ENCODE measurements around the gene C18orf54.
"Not testable (repeated sequence)": the region's sequence is repeated elsewhere in the genome, so short reads cannot be mapped to it uniquely, and the experiment has no call there.

C18orf54 gene

GRCh38 chr18:54382733-54383252, 25.1 kb downstream of the C18orf54 start:
- H3K4me3 ChIP-seq (ENCODE audit: low read length): no peak overlapping the region
- DNase-seq (ENCODE audit: low read depth, low spot score): no peak

- H3K4me3 ChIP-seq (ENCODE audit: low read length): no peak overlapping the region
- no peak for DNase-seq (ENCODE audit: low read depth, low spot score)
These were observed 28.3 kb downstream of the C18orf54 start for GRCh38 chr18:54386043-54386442.

GRCh38 chr18:54386800-54387495, 29.2 kb downstream of the C18orf54 start:
- not testable (repeated sequence) for DNase-seq (ENCODE audit: low read depth, low spot score)

DNA sequence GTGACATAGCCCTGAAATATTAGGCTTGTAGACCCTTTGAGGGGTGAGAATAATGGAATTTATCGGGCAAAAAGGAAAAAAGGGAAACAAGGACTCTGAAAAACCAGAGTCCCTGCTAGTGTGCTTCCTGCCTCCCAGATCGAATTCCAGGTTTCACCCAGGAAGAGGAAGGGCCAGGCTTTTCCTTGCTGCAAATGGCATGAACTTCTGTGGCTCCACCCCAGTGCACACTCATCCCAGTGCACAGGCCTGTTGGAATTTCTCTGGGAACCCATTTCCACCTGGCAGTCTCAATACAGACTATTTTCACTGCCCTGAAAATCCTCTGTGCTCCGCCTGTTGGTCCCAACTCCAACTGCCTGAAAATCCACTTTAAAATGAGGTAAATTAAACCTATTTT, 29.9 kb downstream of the C18orf54 start:
- no peak overlapping the region for H3K4me3 ChIP-seq (ENCODE audit: low read length)
- no peak for DNase-seq (ENCODE audit: low read depth, low spot score)

More at GRCh38 chr18:54386800-54387495, 29.2 kb downstream of the C18orf54 start:
- H3K4me3 ChIP-seq (ENCODE audit: low read length): not testable (repeated sequence)

DNA sequence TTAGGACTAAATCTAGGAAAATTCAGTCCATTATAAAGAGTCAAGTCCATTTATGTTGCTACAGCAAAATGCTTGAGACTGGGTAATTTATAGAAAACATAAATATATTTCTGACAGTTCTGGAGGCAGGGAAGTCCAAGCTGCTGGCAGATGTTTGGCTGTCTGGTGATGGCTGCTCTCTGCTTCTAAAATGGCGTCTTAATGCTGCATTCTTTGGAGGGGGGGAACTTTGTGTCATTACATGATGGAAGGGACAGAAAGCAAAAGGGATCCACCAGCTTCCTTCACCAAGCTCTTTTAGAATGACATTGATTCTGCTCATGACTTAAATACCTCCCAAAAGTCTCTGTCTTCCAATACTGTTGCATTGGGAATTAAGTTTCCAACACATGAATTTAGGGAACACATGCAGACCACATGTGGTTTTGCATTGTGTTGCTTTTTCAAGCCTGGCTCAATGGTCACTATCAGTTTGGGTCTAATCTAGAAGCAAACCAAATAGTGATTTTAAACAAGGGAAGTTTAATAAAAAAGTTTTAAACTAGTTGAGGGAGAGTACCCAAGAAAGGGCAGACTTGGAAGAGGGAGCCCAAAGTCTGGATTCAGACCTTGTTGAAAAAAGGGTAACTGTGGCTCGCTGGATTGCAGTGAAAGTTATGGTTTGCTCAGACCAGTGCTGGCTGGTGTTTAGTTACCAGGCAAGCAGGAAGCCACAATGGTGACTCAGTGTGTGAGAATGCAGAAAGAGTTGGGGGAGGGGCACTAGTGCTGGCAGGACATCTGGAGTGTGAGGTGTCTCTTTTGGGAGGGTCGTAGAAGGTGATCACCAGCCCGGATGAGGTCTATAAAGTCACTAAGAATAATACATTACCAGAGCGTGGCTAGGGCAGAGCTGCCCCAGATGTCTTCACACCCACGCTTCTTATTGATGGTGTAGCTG, 30.8 kb downstream of the C18orf54 start:
- no peak overlapping the region for H3K4me3 ChIP-seq (ENCODE audit: low read length)
- peak; percentile 47 for DNase-seq (ENCODE audit: low read depth, low spot score)

- DNase-seq (ENCODE audit: low read depth, low spot score): no peak
- H3K4me3 ChIP-seq (ENCODE audit: low read length): no peak overlapping the region
These were observed 31.4 kb downstream of the C18orf54 start for GRCh38 chr18:54389143-54389505.

- no peak for DNase-seq (ENCODE audit: low read depth, low spot score)
- no peak overlapping the region for H3K4me3 ChIP-seq (ENCODE audit: low read length)
These were observed 33.1 kb downstream of the C18orf54 start for GRCh38 chr18:54390838-54391237.

DNA sequence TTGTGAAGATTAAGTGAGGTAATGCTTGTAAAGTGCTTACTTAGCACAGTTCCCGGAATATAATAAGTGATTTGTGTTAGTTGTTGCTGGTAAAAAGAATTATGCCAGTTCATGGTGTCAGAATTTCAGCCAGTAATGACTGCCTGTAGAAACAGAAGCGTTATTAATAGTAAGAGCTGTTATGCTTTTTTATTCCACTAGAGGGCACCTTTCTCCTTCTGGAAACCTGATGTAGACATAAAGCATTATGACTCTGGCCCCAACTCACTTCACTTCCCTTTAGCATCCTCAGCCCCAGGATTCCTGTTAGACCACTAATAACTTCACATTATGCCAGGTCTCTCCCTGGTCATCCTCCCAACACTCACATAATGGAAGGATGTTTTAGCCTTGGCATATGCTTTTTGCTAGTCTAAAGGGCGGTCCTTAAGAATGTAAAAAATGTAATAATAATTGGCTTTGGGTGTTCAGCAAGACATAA, 34.9 kb downstream of the C18orf54 start:
- DNase-seq (ENCODE audit: low read depth, low spot score): peak; percentile 63
- no peak overlapping the region for H3K4me3 ChIP-seq (ENCODE audit: low read length)

DNA sequence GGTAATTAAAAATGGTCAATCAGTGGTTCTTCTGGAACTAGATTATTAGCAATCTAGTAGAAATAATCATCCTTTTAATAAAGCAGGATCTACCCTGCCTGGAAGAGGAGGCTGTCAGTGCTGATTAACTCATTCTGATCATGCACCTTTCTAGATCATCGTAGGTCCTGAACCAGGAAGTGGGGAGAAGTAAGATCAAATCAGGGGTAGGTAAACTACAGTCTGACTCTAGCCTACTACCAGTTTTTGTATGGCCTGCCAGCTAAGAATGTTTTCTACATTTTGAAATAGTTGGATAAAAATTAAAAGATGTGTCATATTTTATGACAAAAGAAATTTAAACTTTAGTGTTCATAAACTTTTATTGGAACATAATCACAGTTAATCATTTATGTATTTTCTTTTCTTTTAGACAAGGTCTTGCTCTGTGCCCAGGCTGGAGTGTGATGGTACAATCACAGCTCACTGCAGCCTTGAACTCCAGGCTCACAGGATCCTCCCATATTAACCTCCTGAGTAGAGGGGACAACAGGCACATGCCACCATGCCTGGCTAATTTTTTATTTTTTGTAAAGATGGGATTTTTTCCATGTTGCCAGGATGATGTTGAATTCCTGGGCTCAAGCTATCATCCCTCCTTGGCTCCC, 36.1 kb downstream of the C18orf54 start:
- H3K4me3 ChIP-seq (ENCODE audit: low read length): no peak overlapping the region
- no peak for DNase-seq (ENCODE audit: low read depth, low spot score)

DNA sequence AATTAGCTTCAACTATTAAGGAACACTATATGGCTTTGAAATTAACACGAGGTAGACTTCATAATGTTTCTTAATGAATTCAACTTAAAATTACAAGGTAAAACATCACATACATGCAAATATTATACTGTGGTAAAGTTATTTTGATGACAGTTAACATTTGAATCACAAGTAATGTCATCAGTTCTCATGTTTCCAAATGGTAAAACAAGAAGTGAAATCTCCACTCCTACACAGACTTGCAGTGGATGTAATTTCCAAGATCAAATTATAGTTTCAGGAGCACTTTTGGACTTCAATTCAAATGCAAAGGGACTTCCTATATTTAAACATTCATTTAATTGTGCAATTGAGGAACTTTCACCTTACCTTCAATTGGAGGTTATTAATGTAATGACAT, 39.1 kb downstream of the C18orf54 start:
- H3K4me3 ChIP-seq (ENCODE audit: low read length): no peak overlapping the region
- no peak for DNase-seq (ENCODE audit: low read depth, low spot score)

DNA sequence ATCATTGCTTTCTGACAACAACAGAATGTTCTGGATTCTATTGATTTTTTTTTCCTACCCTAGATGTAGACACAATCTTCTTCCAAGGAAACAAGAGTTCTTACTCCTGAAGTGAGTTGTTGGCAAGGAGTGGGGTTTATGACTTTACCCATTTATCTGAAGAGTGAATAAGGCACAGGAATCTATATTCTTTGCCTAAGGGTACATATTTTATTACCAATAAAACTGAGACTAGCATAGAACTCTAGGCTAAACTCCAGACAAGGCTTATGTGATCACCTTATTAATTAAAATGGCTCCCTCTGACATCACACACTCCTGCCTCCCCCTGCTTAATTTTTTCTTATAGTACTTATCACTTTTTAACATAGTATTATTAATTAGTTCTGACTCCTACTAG, 47.6 kb downstream of the C18orf54 start:
- H3K4me3 ChIP-seq (ENCODE audit: low read length): no peak overlapping the region
- DNase-seq (ENCODE audit: low read depth, low spot score): no peak

- DNase-seq (ENCODE audit: low read depth, low spot score): no peak
- H3K4me3 ChIP-seq (ENCODE audit: low read length): no peak overlapping the region
These were observed 54.1 kb downstream of the C18orf54 start for GRCh38 chr18:54411781-54412180.

DNA sequence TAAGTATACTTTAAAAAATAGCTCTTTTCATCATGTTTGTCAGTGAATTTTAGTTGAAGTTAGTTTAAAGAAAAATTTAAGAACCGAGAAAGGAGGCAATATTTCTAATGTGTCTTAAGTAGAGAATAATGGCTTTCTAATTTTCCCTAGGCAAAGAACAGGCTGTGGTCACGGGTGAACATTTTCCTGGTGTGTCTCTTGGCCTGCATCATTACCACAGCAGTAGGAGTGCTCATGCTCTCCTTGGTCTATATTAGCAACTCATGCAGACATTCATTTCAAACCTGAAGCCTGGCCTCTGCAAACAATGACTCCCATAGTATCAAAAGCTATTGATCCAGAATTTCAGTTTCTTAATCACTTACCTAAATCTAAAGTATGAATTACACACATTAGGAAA, 57.4 kb downstream of the C18orf54 start:
- DNase-seq (ENCODE audit: low read depth, low spot score): no peak
- no peak overlapping the region for H3K4me3 ChIP-seq (ENCODE audit: low read length)

- no peak overlapping the region for H3K4me3 ChIP-seq (ENCODE audit: low read length)
- no peak for DNase-seq (ENCODE audit: low read depth, low spot score)
These were observed 58.7 kb downstream of the C18orf54 start for GRCh38 chr18:54416436-54416835.

- H3K4me3 ChIP-seq (ENCODE audit: low read length): no peak overlapping the region
- no peak for DNase-seq (ENCODE audit: low read depth, low spot score)
These were observed 66.1 kb downstream of the C18orf54 start for GRCh38 chr18:54423831-54424230.

- no peak overlapping the region for H3K4me3 ChIP-seq (ENCODE audit: low read length)
- DNase-seq (ENCODE audit: low read depth, low spot score): no peak
These were observed 68.5 kb downstream of the C18orf54 start for GRCh38 chr18:54426085-54426665.
